ENCODE data around the gene ALDH5A1.

The ALDH5A1 gene

DNA sequence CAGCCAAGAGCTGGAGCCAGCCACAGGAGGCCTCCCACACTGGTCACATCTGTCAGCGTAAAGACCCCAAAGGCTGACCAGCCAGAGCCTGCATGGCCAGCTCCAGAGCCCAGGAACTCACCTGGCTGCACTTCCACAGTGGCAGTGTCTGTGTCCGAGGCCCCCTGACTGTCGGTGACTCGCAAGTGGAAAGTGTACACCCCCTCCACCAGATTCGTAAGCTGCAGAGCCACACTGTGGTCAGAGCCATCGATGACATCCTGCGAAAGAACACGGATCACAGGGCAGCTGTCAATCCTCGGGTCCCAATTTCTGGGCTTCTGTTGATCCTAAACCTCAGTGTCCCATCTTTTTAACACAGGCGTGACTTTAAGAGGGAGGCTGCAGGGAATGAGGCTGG lies 69.3 kb downstream of the ALDH5A1 start:
- H3K4me3 ChIP-seq (replicated peaks; ENCODE audit: low read depth, low read length), result no peak overlapping the region
- TF ChIP-seq, protein P1, sequence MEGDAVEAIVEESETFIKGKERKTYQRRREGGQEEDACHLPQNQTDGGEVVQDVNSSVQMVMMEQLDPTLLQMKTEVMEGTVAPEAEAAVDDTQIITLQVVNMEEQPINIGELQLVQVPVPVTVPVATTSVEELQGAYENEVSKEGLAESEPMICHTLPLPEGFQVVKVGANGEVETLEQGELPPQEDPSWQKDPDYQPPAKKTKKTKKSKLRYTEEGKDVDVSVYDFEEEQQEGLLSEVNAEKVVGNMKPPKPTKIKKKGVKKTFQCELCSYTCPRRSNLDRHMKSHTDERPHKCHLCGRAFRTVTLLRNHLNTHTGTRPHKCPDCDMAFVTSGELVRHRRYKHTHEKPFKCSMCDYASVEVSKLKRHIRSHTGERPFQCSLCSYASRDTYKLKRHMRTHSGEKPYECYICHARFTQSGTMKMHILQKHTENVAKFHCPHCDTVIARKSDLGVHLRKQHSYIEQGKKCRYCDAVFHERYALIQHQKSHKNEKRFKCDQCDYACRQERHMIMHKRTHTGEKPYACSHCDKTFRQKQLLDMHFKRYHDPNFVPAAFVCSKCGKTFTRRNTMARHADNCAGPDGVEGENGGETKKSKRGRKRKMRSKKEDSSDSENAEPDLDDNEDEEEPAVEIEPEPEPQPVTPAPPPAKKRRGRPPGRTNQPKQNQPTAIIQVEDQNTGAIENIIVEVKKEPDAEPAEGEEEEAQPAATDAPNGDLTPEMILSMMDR (IDR thresholded peaks at IDR 0.05; ENCODE audit: low read length, missing control alignments), result no peak
- no peak for DNase-seq (ENCODE audit: low read depth)

DNA sequence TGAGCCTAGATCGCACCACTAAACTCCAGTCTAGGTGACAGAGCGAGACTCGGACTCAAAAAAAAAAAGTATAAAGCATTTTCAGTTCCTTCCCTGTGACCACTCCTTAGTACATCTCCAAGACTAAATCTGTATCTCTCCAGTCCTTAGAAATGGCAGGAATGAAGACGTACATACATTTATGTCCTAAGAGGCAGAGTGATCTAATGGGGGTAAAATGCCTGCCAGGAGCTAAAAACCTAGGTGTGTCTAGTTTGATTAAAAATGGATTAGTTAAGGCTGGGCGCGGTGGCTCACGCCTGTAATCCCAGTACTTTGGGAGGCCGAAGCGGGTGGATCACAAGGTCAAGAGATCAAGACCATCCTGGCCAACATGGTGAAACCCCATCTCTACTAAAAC lies 70.4 kb downstream of the ALDH5A1 start:
- no peak for DNase-seq (ENCODE audit: low read depth)
- H3K4me3 ChIP-seq (replicated peaks; ENCODE audit: low read depth, low read length), result no peak overlapping the region

DNA sequence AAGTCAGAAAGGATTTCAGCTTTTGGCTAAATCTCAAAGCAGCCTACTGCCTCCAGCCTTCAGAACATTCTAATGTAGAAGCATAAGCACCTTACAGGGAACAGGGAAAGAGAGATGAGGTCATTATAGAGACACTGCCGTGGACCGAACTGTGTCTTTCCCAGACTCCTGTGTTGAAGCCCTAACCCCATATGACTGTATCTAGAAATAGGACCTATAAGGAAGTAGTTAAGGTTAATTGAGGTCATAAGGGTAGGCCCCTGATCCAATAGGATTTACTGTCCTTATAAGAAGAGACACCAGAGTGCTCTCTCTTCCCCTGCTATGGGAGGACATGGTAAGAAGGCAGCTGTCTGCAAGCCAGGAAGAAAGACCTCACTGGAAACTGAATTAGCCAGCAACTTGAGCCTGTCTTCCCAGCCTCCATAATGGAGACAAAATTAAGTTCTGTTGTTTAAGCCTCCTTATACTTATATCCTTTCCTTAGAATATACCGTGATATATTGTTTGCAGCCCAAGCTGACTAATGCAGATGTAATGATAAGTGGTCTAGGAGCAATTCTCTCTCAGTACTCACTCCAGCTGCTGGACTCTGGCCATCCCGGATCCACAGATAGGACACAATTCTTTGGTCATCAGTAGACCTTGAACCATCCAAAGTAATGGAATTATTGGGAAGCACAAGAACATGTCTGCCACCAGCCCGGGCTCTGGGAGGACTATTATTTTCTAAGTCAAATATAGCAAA lies 71.4 kb downstream of the ALDH5A1 start:
- H3K4me3 ChIP-seq (replicated peaks; ENCODE audit: low read depth, low read length), result no peak overlapping the region
- no peak for DNase-seq (ENCODE audit: low read depth)
- TF ChIP-seq, protein P1 (IDR thresholded peaks at IDR 0.05; ENCODE audit: low read length, missing control alignments), result no peak

More for the DNA sequence above, 70.4 kb downstream of the ALDH5A1 start:
- TF ChIP-seq, protein P1 (IDR thresholded peaks at IDR 0.05; ENCODE audit: low read length, missing control alignments), result no peak

DNA sequence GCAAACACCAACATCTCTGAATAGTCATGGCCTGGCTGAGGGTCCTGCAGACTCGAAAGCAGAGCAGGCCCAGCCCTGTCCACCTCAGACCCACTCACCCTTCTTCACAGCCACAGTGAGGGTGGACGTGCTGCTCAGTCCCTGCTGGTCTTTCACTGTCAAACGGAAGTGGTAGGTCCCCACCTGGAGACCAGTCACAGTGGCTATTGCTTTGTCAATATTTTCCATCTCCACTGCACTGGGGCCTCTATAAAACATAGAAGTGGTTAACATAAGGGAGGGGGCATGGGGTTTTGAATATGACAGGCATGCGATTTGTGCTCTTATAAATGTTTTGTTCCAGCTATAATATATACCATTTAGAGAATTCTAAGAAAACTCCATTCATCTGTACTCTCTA lies 73.9 kb downstream of the ALDH5A1 start:
- no peak overlapping the region for H3K4me3 ChIP-seq (replicated peaks; ENCODE audit: low read depth, low read length)
- no peak for DNase-seq (ENCODE audit: low read depth)
- TF ChIP-seq, protein P1 (IDR thresholded peaks at IDR 0.05; ENCODE audit: low read length, missing control alignments), result no peak

DNA sequence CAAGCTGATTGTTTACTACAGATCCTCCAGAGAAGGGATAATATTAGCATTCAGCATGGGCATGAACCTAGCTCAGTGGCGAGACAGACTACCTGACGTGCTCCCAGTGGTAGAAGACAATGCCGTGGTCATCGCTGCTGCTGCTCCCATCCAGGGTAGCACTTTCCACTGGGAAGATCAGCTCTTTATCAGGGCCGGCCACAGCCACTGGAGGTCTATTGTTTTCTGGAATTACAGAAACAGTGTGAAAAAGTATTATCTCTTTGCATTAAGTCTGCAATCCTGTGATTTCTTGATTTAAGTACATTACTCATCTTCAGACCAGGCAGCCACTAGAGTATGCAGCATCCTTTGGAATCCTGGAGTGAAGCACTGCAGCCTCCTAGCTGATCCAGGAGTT lies 75.0 kb downstream of the ALDH5A1 start:
- no peak for DNase-seq (ENCODE audit: low read depth)
- TF ChIP-seq, protein P1 (IDR thresholded peaks at IDR 0.05; ENCODE audit: low read length, missing control alignments), result no peak
- no peak overlapping the region for H3K4me3 ChIP-seq (replicated peaks; ENCODE audit: low read depth, low read length)

DNA sequence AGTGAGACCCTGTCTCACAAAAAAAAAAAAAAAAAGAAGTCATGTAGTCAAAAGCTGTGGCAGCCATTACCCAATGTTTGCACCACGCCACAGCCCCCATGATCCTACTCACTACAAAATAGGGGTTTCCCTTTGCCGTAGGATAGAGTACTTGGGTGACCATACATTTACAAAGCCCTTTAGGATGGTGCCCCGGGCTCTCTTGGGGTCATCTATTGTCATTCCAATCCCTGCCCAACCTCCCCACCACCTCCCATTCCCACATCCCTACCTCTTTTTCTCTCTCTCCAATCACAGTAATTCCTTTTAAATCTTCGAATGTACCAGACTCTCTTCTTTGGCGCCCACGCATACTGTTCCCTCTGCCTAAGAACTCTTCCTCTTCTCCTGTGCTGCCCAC lies 76.6 kb downstream of the ALDH5A1 start:
- TF ChIP-seq, protein P1 (IDR thresholded peaks at IDR 0.05; ENCODE audit: low read length, missing control alignments), result no peak
- DNase-seq (ENCODE audit: low read depth), result no peak

DNA sequence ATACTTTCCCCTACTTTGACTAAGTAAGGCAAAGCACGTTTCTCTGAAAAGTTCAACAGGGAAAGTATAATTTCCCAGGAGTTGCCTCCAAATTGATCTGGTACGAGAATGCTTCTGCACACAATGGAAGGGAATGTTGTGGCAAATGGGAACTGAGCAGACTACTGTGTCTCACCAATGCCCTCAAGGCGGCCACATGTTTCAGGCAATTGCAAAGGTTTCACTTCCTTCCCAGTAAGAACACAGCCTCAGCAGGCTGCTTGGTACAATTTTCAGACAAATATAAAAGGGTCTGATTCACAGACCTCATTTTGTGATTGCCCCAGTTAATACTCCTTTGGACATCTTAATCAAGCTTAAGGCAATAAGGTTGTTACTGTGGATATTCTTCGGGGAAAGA lies 80.0 kb downstream of the ALDH5A1 start:
- no peak for DNase-seq (ENCODE audit: low read depth)
- TF ChIP-seq, protein P1 (IDR thresholded peaks at IDR 0.05; ENCODE audit: low read length, missing control alignments), result no peak
- no peak overlapping the region for H3K4me3 ChIP-seq (replicated peaks; ENCODE audit: low read depth, low read length)

More for the DNA sequence above, 76.6 kb downstream of the ALDH5A1 start:
- H3K4me3 ChIP-seq (replicated peaks; ENCODE audit: low read depth, low read length), result no peak overlapping the region

Data from fibroblast of pulmonary artery (primary cell).